Central memory CD4-positive, alpha-beta T cell (primary cell): Measurements from ENCODE around the gene MROH7.

ENCODE experiments used
- DNase-seq: peaks from one replicate; pipeline ENCODE4 v3.0.0; 2022
- total RNA-seq, 3 experiments: gene quantifications; one replicate each; lab custom pipeline; 2026; lab: John Stamatoyannopoulos, UW

MROH7 gene
- 0 to 0.39 (median 0.22) reads per million in 3 experiments for total RNA-seq

DNA sequence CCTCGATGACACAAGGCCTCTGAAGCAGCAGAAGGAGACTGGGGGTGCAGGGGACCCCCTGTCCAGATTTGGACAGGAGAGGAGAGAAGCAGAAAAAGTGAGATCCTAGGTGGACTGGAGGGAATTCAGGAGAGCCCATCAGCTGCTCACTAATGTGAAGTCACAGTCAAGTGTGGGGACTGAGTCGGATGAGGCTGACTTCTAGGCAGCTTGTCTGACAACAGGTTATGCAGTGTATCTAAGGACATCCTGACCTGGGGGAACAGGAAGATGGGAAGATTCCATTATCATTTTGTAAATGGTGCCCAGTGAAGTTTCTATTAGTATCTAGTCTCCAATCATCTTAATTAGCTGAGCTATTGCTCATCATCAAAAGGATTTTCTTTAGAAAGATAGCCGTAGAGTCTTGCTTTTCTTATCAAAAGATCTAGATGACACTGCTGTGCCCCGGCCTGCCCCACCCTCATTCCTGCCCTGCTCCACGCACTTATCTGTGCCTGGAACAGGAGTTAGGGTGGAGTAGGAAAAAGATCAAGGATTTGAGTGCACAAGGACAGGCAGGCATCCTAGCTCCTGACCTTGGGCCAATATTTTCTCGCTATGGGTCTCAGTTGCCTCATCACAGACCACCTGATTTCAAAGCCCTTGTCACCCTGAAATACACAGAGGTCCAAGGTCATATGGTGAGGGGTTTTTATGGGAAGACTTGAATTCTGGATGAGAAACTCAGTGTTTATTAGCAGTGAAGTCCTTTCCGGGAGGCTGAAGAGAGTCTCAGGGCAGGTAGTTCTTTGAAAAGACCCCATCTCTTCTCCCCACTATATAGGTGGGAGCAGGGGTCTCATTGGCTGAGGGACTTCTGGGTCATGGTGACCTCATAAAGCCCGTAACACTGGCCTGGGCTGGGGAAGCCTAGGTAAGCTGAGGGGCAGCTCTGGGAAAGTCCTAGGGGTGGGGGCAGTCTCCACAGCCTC lies at the start of gene MROH7:
Gene MROH7 (plus strand): TSS at position 924 of the 974 bp plus-strand sequence. CDS start 11,141 bp downstream, outside the sequence.
- DNase-seq, result no peak

DNA sequence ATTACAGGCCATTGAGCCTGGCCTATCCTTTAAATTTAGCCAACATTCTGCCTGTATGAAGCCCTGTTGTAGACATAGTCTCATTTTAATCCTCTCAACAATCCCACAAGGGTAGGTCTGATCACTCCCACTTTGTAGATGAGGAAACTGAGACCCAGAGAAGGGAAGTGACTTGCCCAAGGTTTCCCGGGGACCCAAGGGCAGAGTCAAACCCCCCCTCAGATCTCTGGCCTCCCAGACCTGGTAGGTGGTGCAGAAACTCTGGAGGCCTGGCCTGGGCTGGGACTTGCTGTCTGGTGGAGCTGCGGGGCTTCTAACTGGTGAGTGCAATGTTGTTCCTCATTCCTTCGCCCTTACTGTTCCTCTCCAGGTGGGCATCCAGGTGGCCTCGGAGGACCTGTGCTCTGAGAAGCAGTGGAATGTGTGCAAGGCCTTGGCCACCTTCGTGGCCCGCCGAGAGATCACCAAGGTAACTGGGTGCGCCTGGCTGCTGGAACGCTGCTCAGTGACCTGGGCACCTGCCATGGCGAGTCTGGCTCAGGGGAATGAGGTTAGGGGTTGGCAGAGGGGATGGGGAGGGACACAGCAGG lies 47.9 kb upstream of the MROH7 start:
- DNase-seq, result no peak

DNA sequence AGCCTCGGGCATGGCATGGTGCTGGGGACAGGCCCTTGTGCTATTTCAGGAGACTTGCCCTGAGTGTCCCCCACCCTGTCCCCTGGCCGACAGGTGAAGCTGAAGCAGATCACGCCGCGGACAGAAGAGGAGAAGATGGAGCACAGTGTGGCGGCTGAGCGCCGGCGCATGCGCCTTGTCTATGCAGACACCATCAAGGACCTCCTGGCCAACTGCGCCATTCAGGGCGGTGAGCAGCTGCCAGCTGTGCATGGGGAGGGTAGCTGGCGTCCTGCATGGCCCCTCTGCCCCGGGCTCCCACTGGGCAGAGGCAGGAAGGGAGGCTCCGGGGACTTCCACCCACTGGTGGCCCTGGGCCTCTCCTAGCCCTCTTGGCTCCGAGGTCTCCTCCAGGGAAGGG lies 47.1 kb upstream of the MROH7 start:
- no peak for DNase-seq

DNA sequence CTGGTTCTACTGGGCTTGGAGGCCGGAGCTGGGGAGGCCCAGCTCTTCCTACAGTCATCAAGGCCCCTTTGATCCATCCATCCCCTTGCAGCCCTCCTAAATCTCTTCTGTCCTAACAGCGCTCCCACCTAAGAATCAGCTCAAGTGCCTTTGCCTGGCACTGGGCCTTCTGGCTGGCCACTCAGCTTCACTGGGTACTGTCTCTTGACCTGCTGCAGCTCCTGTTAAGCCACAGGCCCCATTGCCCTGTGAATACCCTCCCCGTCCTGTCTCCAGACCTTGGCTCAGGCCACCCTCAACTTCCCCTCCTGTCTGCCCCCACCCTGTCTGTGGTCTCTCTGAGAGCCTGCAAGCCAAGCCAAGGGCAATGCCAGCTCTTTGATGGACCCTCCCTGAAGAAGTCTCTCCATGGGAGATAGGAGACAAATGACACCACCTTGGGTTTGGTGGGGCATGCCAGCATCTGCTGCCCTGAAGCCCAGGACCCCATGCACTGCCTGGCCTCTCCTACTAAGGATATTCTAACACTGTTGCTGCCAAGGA lies 45.6 kb upstream of the MROH7 start:
- DNase-seq, result no peak

DNA sequence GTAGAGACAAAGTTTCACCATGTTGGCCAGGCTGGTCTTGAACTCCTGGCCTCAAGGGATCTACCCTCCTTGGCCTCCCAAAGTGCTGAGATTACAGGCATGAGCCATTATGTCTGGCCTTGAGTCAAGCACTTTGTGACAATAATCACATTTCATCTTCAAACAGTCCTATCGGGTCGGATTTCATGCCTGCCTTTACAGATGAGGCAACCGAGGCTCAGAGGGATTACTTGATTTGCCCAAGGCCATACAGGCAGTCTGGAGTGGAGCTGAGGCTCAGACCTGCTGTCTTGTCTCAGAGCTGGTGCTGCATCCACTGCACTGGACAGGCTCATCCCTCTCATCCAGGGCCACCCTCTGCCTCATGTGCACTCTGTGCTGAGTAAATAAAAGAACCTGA lies 44.8 kb upstream of the MROH7 start:
- DNase-seq, result no peak

GRCh38 chr1:54597455-54598030 lies 44.0 kb upstream of the MROH7 start:
- no peak for DNase-seq

DNA sequence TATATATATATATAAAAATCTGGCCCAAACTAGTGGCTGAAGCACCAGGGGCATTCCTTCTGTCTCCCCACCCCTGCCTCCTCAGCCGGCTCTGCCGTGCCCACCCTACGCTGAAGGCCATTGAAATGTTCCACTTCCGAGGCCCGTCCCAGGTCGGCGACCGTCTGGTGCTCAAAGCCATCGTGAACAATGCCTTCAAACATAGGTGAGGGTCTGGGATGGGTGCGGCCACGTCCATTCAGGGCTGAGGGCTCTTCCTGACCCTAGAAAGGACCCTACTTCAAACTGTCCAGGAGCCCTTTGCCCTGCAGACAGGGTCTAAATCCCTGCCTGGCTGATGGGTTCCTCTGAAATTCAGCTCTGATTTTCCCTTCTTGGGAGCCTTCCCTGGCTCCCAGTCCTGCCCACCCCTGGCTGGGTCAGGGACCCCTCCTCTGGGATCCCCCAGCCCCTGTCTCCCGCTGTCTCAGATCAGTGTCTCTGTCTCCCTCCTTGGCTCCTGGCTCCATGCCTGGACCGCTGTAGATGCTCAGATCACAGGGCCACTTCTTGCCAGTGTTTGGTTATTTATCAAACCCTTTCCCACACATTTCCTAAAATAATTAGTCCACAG lies 42.3 kb upstream of the MROH7 start:
- no peak for DNase-seq

DNA sequence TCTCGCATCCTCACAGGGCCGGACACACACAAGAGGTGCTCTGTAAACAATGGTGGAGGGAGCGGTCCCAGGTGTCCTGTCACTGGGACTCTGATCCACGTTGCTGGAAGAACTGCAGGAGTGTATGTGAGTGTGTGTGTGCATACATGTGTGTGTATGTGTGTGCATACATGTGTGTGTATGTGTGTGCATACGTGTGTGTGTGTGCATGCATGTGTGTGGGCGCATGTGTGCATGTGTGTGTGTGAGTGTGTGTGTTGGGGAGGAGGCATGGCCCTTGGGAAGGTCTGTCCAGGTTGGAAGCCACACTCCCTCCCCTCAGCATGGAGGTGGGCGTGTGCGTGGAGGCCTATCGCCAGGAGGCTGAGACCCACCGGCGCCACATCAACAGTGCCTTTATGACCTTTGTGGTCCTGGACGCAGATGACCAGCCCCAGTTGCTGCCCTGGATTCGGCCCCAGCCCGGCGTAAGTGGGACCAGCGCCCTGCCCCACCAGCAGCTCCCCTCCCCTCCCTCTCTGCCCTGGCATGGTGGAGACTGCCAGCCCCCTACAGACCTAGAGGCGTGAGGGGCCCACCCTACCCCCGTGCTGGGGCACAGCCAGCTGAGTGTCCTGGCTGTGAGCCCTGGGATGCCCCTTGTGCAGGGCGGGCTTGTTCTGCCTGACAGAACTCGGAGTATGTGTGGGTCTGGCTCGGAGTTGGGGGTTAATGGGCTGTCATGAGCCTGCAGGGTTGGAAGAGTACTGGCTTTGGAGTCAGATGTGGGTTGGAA lies 40.5 kb upstream of the MROH7 start:
- DNase-seq, result no peak

- no peak for DNase-seq
Measured at GRCh38 chr1:54601730-54602129, 39.9 kb upstream of the MROH7 start.

DNA sequence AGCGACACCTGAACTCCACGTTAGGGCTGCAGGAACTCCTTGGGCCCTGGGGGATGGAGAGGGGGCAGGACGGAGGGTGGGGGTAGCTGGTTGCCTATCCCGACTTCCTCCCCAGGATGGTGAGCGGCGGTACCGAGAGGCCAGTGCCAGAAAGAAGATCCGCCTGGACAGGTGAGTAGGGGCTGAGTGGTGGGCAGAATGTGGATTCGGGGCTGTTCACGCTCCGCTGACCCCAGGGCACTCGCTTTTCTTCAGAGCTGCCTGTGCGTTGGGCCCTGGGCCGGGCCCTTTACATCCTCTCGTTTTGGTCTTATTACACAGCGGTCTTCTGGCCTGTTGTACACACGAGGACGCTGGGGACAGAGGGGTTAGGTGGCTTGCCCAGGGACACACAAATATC lies 39.0 kb upstream of the MROH7 start:
- no peak for DNase-seq

DNA sequence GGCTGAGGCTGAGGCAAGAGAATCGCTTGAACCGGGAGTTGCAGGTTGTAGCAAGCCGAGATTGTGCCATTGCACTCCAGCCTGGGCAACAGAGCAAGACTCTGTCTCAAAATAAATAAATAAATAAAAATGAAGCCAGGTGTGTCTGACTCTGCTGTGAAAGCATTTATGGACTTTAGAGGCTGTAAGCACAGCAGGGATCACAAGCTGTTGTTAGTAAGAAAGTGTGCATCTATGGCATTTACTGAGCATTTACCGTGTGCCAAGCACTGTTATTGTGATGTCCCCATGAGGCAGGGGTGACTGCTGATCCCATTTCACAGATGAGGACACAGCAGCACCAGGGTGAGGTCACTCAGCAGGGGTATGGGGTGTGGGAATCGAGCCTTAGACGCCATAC lies 38.3 kb upstream of the MROH7 start:
- DNase-seq, result no peak

DNA sequence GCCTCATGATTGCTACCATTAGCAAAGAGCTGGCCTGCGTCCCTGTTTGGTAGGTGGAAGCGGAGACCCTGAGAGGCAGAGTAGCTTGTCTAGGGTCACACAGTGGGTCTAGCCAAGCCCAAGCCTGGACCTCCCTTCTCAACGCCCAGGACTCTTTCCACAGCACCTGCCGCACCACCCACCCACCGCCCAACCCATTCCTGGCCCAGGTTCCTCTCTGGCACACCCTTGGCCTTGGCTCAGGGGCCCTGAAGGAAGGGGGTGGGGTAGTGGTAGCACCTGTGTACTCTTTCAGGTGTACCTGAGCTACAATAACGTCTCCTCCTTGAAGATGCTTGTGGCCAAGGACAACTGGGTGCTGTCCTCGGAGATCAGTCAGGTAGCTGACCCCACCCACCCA lies 37.5 kb upstream of the MROH7 start:
- no peak for DNase-seq

GRCh38 chr1:54604572-54605370 lies 36.8 kb upstream of the MROH7 start:
- DNase-seq, result peak; percentile 12

- no peak for DNase-seq
Measured at GRCh38 chr1:54606096-54606989, 35.2 kb upstream of the MROH7 start.

DNA sequence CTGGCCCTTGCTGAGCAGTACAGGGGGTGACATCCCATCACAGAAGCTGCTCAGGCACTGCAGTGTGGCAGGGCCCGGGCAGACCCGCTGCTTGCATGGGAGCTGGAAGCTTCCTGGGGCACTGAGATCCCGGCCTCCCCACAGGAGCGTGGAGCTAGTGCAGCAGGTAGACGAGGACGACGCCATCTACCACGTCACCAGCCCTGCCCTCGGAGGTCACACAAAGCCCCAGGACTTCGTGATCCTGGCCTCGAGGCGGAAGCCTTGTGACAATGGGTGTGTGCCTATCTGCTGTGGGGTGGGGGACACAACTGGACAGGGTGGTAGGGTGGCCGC lies 34.6 kb upstream of the MROH7 start:
- DNase-seq, result no peak

DNA sequence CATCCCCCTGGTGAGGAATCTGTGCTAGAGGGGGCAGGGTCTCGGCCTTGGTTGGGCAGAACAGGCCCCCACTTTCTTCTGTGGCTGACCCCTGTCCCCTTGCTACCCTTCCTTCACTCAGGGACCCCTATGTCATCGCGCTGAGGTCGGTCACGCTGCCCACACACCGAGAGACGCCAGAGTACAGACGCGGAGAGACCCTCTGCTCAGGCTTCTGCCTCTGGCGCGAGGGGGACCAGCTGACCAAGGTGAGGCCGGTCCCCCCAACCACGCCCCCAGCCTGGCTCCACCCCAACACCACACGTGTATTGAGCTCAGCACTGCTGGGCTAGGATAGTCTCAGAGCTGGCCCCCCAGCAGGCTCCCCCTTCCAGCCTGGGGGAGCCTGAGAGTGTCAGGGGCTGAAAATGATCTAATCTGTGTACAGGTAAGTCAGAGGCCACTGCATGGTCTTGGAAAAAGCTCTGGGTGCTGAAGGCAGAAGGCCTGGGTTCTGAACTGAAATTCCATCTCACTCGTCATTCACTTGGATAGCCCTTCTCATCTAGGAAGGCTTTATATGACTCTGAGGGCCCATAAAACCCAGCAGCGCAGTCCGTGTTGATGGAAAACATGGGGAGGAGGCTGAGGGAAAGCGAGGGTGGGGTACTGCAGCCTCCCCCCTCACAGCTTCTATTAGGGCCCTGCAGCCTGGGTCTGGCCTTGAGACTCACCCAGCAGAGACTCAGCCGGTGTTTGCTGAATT lies 33.6 kb upstream of the MROH7 start:
- no peak for DNase-seq

DNA sequence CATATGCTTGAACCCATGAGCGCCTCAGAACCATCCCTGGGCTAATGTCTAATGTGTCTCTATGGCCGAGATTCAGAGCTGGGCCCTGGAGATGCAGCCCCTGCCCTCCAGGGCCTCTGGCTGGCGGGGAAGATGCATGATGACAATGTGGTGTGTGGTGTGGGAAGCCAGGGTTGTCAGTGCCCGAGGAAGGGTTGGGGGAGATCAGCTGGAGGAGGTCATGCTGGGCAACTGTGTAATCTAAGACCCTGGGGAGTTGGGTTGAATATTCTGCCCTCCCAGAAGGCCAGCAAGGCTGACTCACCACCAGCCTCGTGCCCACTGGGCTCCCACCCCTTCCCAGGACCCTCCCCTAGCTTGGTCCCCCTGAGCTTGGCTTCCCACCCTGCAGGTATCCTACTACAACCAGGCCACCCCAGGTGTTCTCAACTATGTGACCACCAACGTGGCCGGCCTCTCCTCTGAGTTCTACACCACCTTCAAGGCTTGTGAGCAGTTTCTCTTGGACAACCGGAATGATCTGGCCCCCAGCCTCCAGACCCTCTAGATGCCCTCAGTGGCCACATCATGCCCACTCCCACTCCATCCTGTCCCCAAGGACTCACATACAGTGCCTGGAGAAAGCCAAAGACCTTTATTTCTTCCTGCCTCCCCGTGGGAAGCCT lies 32.9 kb upstream of the MROH7 start:
- no peak for DNase-seq

- no peak for DNase-seq
Measured at GRCh38 chr1:54609301-54609921, 32.2 kb upstream of the MROH7 start.

DNA sequence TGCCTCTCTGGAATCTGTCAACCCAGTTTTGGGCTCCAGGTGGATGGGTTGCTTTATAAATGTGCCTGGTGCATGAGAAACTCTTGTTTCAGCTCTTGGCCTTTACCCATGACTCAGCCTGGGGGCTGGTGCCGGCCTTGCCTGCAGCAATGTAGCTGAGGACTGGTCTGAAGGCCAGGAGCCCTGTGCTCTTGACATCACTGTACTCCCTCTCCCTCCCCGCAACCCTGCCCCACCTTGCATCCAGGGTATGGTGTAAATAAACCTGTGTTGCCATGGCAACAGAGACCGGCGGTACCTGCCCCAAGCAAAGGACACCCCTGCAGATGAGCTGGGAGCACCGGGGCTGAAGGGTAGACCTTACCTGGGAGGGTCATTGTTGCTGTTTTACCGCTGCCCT lies 31.5 kb upstream of the MROH7 start:
- no peak for DNase-seq
